ENCODE data around the gene HID1.
A peak's percentile ranks its signal among the peaks of the same experiment; 100 is the strongest.

The HID1 gene

GRCh38 chr17:74949455-74950115, 23.0 kb downstream of the HID1 start:
- no peak for DNase-seq (ENCODE audit: low read depth in 2 of 2)

- DNase-seq (ENCODE audit: low read depth in 2 of 2), result no peak
These were observed 25.4 kb downstream of the HID1 start for GRCh38 chr17:74947041-74947754.

DNA sequence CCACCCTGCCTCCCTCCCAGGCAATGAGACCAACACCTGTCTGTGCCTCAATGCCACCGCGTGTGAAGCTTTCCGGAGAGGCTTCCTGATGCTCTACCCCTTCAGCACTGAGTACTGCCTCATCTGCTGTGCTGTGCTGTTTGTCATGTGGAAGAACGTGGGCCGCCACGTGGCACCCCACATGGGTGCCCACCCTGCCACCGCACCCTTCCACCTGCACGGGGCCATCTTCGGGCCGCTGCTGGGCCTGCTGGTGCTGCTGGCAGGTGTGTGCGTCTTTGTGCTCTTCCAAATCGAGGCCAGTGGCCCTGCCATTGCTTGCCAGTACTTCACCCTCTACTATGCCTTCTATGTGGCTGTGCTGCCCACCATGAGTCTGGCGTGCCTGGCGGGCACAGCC, 25.9 kb downstream of the HID1 start:
- no peak for DNase-seq (ENCODE audit: low read depth in 2 of 2)

- no peak for DNase-seq (ENCODE audit: low read depth in 2 of 2)
These were observed 27.0 kb downstream of the HID1 start for GRCh38 chr17:74945543-74945942.

- no peak for DNase-seq (ENCODE audit: low read depth in 2 of 2)
These were observed 28.6 kb downstream of the HID1 start for GRCh38 chr17:74943808-74944522.

GRCh38 chr17:74941128-74941725, 31.3 kb downstream of the HID1 start:
- DNase-seq (ENCODE audit: low read depth in 2 of 2), result no peak

DNA sequence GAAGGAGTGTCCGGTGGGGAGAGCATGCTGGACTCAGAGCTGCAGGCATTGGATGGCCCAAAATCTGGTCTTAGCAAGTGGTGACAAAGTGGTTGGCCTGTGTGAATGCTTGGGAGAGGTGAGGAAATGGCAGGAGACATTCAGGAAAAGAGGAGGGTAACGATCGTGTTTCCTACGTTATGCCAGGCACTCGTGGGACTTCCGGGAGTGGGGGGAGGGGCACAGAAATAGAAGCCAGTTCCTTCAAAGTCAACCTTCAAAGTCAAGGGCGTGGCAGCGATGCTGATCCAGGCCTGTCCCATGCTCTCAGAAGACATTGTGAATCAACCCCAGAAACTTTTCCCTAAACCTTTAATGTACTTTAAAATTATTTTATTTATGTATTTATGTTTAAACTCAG, 33.0 kb downstream of the HID1 start:
- no peak for DNase-seq (ENCODE audit: low read depth in 2 of 2)

- DNase-seq (ENCODE audit: low read depth in 2 of 2), result no peak
These were observed 34.2 kb downstream of the HID1 start for GRCh38 chr17:74938194-74938950.

DNA sequence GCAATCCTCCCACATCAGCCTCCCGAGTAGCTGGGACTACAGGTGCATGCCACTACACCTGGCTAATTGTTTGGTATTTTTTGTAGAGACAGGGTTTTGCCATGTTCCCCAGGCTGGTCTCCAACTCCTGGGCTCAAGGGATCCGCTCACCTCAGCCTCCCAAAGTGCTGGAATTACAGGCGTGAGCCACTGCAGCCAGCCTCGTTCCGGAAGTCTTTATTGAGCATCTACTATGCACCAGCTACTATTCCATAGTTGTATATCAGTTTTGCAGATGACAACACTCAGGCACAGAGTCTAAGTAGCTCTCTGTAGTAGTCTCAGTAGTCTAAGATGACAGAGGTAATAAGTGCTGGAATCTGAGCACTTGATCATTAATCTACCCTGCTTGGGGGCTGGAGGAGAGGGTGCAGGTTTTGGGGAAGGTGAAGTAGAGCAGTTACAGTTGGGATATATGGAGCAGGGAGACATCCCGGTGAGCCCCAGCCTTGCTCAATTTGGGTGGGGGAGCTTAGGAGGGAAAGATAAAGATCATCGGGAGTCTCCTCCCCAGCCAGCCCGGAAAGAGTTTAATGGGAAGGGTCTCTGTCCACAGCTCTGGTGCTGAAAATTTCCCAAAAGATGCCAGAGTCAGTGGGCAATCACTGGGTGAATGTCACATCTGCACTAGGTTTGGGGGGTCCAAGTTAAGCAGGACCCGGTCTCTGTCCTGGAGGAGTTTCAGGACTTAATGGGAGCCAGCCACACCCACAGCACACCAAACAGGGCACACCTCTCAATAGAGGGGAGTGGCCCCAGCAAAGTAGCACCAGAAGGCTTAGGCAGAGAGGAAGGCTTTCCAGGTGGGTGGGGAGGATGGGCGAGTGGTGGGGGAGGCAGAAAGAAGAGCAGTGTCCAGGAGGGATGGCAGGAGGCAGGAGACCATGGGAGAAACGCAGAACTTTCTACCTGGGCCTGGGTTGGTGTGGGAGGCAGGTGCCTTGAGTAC, 35.2 kb downstream of the HID1 start:
- no peak for DNase-seq (ENCODE audit: low read depth in 2 of 2)

GRCh38 chr17:74936470-74936799, 36.1 kb downstream of the HID1 start:
- no peak for DNase-seq (ENCODE audit: low read depth in 2 of 2)

DNA sequence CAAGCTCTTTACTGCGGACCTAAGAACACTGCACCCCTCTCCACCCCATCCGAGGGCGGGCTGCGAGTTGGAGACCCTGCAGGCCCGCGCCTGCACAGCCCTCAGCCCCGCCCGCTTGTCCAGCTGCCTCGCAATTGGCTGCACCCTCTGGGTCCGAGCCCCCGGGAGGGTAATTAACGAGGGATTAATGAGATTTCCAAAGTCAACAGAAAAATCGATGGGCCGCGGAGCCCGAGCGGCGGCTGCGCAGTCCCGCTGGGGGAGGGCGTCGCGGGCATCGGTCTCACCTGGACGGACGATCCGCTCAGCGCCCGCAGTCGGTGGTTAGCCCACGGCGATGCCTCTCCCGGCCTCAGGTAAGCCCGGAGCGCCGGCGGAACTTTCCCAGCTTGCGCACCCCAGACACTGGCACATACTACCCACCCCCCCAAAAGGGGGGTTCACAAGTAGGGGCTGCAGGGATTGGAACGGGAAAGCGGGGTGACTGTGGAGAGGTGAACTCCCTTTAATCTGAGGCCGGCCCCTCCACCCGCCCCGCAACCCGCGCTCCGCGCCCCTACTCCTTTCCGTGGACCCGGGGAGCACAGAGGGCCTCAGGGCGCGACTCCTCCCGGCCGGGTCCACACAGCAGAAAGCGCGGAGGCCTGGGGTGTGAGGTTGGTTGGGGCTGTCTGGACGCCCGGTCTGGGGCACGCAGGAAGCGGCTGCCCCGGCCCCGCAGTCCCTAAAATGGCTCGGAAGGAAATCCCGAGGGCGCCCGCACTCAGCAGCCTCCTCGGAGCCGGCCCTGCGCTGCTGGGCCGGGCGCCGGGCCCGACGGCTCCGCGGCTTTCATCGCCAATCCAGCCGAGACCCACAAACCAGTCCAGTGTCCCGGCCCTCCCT, 36.7 kb downstream of the HID1 start, which contains the start of gene OTOP3:
Gene OTOP3 (plus strand): TSS at position 314 of the 885 bp plus-strand sequence. CDS start 24 bp downstream, at position 338.
- no peak for DNase-seq (ENCODE audit: low read depth in 2 of 2)

- no peak for DNase-seq (ENCODE audit: low read depth in 2 of 2)
These were observed 37.5 kb downstream of the HID1 start for GRCh38 chr17:74935048-74935447.

DNA sequence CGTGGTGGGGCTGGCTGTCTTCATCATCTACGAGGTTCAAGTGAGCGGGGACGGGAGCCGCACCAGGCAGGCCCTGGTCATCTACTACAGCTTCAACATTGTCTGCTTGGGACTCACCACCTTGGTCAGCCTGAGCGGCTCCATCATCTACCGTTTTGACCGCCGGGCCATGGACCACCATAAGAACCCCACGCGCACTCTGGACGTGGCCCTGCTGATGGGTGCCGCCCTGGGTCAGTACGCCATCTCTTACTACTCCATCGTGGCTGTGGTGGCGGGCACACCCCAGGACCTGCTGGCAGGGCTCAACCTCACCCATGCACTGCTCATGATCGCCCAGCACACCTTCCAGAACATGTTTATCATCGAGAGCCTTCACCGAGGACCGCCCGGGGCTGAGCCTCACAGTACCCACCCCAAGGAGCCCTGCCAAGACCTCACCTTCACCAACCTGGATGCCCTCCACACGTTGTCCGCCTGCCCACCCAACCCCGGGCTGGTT, 42.0 kb downstream of the HID1 start:
- no peak for DNase-seq (ENCODE audit: low read depth in 2 of 2)

DNA sequence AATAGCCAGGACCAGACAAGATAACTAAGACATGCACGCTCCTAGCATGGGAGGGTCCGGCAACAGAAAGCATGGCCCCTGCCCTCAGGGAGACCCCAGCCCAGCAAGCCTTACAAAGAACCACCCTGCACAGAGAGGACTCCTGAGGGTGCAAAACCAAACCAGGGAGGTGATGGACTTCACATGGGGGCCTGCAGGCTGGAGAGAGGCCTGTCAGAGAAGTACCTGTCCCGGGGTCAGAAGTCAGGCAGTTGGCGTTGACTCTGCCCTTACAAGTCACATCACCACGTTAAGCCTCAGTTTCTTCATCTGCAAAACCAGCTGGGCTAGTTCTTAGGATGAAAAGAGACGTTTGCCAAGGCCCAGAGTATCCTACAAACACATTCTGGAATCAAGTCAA, 43.8 kb downstream of the HID1 start:
- DNase-seq (ENCODE audit: low read depth in 2 of 2), result no peak

DNA sequence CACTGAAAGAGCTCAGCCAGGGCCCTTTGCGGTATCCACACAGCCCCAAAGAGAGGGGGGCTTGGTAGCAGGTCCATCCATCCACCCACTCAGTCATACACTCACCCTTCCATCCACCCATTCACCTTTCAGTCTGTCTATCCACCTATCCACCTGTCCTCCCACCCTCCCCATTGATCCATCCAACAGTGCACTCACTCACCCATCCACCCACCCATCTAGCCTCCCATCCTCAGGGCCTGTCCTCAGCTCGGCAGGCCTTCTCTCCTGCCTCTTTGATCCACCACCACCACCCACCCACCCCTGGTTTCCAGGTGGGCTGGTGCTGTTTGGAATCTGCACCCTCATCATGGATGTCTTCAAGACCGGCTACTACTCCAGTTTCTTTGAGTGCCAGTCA, 47.3 kb downstream of the HID1 start:
- DNase-seq (ENCODE audit: low read depth in 2 of 2), result no peak

DNA sequence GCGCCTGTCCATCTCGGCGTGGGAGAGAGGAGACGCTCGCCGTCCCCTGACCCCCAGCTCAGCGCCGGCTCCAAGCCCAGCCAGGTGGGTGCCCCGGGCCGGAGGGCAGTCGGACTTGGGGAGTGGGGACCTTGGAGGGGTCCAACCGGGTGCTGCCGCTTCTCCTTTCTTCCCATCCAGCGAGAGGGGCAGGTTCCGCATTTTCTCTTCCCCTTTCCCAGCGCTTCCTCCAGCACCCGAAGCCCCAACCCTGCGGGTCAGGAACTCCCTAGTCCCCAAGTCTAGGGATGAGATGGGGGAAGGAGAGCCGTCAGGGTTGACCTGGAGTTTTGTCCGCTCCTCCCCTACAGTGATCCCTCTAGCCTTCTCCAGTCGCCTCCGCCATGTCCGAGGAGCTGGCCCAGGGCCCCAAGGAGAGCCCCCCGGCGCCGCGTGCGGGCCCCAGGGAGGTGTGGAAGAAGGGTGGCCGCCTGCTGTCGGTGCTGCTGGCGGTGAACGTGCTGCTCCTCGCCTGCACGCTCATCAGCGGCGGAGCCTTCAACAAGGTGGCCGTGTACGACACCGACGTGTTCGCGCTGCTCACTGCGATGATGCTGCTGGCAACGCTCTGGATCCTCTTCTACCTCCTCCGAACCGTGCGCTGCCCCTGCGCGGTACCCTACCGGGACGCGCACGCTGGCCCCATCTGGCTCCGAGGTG, 48.2 kb downstream of the HID1 start, which contains the start of gene OTOP2:
Gene OTOP2 (plus strand): TSS at position 24 of the 699 bp plus-strand sequence. CDS start 360 bp downstream, at position 384.
- no peak for DNase-seq (ENCODE audit: low read depth in 2 of 2)

- peak; percentile 63 to 79 for DNase-seq (ENCODE audit: low read depth in 2 of 2)
These were observed 48.9 kb downstream of the HID1 start for GRCh38 chr17:74923538-74924249.
